ENCODE results near the gene BTRC. TPM values are rescaled to one million over a fixed set of nuclear protein-coding genes. Genes with fewer than 3 reads are reported as not detected.

BTRC gene
- polyA plus RNA-seq, 2 donors, result 5.7 to 6.3 TPM

DNA sequence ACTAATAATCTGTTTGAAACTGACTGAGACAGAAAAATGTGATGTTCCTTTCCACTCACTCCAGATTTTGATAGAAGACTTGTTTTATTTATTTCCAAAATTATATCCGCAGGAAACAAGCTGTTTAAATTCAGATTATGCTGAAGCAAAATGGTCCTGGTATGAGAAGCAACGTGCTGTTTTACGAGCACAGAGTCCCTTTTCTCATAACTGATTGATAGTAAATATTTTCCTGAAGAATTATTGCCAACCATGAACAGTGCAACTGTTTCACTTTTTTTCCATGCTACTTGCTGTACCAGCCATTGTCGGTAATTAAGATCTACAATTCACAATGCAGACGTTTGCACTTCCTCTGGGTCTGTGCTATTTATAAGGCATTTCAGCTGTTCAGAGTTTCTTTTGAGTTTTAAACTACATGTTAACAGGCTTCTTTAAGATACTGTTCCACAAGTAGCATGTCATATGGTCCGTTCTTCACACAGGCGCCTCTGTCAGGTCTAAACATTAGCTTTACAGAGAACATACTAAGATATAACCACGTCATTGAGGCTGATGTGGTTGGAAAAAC, 130.3 kb downstream of the BTRC start:
- no peaks in the 10 kb centered on the region for H3K36me3 ChIP-seq (ENCODE audit: control insufficient read depth in 2 of 2, insufficient read depth in 2 of 2, low read length in 1 of 2)
- H3K4me3 ChIP-seq (ENCODE audit: low read depth in 1 of 2, low read length in 2 of 2), result no peak overlapping the region
- WGBS, 2 donors, result 87 to 91% methylated on average over 8 of the region's 8 CpGs
- H3K4me1 ChIP-seq (ENCODE audit: control insufficient read depth in 2 of 2, insufficient read depth in 2 of 2, low read length in 1 of 2), result no peaks in the 10 kb centered on the region
- H3K9me3 ChIP-seq (ENCODE audit: control insufficient read depth in 2 of 2, insufficient read depth in 1 of 2, low read depth in 1 of 2, low read length in 1 of 2), result no peaks in the 10 kb centered on the region
- H3K27ac ChIP-seq (ENCODE audit: low read depth in 2 of 2, low read length in 1 of 2), result no peak overlapping the region
- H3K27me3 ChIP-seq (ENCODE audit: control insufficient read depth in 1 of 2, insufficient read depth in 2 of 2, low read length in 2 of 2), result no peaks in the 10 kb centered on the region

DNA sequence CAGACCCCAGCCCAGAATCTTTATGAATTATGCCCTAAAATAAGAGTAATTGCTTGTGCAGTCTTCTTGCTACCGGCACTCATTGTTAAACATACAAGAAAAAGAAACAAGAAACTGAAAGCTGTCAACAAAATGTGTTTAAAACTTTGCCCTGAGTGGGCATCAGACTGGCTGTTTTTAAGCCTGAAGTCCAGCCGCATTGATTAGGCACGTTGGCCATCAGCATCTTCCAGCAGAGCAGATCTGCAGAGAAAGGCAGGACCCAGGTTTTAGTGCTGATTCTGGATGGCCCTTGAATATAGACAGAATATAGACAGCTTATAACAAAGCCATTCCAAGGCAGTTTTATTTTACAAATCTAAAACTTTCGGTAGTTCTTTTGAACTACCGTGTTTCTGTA, 131.2 kb downstream of the BTRC start:
- no peaks in the 10 kb centered on the region for H3K4me1 ChIP-seq (ENCODE audit: control insufficient read depth in 2 of 2, insufficient read depth in 2 of 2, low read length in 1 of 2)
- 90 to 96% methylated on average over 5 of the region's 5 CpGs for WGBS, 2 donors
- H3K4me3 ChIP-seq (ENCODE audit: low read depth in 1 of 2, low read length in 2 of 2), result no peak overlapping the region

DNA sequence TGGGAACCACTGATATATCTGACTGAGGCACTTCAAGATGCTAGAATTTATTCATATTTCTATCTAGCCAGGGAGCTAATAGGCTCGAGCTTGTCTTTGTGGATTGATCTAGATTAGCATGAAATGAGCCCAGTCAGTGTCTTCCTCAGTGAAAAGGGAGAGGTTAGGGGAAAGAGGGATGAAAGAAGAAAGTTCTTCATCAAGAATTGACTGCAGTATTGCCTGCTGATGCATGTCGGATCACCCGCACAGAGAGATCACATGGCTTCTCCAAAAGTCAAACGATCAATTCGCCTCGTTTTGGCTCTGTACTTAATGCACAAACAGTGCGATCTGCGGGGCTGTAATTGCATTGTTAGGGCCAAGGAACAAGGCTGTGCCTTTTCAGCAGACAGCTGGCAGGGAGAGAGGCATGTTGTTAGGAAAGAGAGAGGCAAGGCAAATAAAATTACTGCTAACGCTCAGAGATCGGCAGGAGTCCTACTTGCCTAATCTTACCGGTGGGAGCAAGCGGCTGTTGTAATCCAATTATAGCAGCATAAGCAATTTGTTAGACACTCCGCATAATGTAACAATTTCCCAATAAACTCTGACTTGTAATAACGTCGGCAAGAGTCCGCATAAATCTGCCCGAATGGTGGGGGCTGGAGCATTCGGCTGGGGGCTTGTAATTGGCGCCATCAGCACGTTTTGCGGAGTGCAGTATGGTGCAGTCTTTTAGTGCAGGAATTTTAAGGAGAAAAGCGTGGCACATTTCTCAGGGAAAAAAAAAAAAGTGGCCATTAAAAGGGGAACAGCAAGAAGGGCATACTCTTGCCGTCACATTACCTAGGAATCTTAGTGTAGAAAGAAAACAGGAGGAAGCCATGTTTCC, 132.0 kb downstream of the BTRC start:
- H3K27ac ChIP-seq (ENCODE audit: low read depth in 2 of 2, low read length in 1 of 2), result no peak overlapping the region
- 77 to 79% methylated on average over 23 of the region's 23 CpGs for WGBS, 2 donors
- no peak overlapping the region for H3K4me3 ChIP-seq (ENCODE audit: low read depth in 1 of 2, low read length in 2 of 2)

More for the DNA sequence above, 131.2 kb downstream of the BTRC start:
- no peaks in the 10 kb centered on the region for H3K36me3 ChIP-seq (ENCODE audit: control insufficient read depth in 2 of 2, insufficient read depth in 2 of 2, low read length in 1 of 2)
- H3K27me3 ChIP-seq (ENCODE audit: control insufficient read depth in 1 of 2, insufficient read depth in 2 of 2, low read length in 2 of 2), result no peaks in the 10 kb centered on the region
- H3K27ac ChIP-seq (ENCODE audit: low read depth in 2 of 2, low read length in 1 of 2), result no peak overlapping the region
- H3K9me3 ChIP-seq (ENCODE audit: control insufficient read depth in 2 of 2, insufficient read depth in 1 of 2, low read depth in 1 of 2, low read length in 1 of 2), result no peaks in the 10 kb centered on the region

DNA sequence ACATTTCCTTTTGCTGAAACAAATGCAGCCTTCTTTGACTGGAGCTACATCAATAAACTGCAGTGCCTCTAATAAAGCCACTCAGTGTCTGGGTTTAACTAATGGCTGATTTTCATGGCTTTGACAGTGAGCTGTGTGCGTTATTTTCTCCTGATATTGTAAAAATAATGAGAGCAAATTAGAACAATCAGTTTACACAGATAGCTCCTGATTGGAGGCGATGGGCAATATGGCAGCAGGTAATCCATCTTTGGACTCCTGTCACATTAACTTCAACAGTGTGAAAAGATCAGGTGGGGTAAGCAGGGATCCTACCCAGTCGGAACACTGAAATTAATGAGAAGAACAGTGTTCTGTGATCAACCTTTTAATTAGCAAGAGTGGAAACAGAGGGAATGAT, 133.4 kb downstream of the BTRC start:
- H3K4me1 ChIP-seq (ENCODE audit: control insufficient read depth in 2 of 2, insufficient read depth in 2 of 2, low read length in 1 of 2), result no peaks in the 10 kb centered on the region
- 92 to 96% methylated on average over 3 of the region's 3 CpGs for WGBS, 2 donors
- no peaks in the 10 kb centered on the region for H3K27me3 ChIP-seq (ENCODE audit: control insufficient read depth in 1 of 2, insufficient read depth in 2 of 2, low read length in 2 of 2)
- no peaks in the 10 kb centered on the region for H3K36me3 ChIP-seq (ENCODE audit: control insufficient read depth in 2 of 2, insufficient read depth in 2 of 2, low read length in 1 of 2)
- H3K4me3 ChIP-seq (ENCODE audit: low read depth in 1 of 2, low read length in 2 of 2), result no peak overlapping the region
- H3K9me3 ChIP-seq (ENCODE audit: control insufficient read depth in 2 of 2, insufficient read depth in 1 of 2, low read depth in 1 of 2, low read length in 1 of 2), result no peaks in the 10 kb centered on the region
- H3K27ac ChIP-seq (ENCODE audit: low read depth in 2 of 2, low read length in 1 of 2), result no peak overlapping the region

More for the DNA sequence above, 132.0 kb downstream of the BTRC start:
- no peaks in the 10 kb centered on the region for H3K4me1 ChIP-seq (ENCODE audit: control insufficient read depth in 2 of 2, insufficient read depth in 2 of 2, low read length in 1 of 2)
- H3K9me3 ChIP-seq (ENCODE audit: control insufficient read depth in 2 of 2, insufficient read depth in 1 of 2, low read depth in 1 of 2, low read length in 1 of 2), result no peaks in the 10 kb centered on the region
- no peaks in the 10 kb centered on the region for H3K27me3 ChIP-seq (ENCODE audit: control insufficient read depth in 1 of 2, insufficient read depth in 2 of 2, low read length in 2 of 2)
- H3K36me3 ChIP-seq (ENCODE audit: control insufficient read depth in 2 of 2, insufficient read depth in 2 of 2, low read length in 1 of 2), result no peaks in the 10 kb centered on the region

DNA sequence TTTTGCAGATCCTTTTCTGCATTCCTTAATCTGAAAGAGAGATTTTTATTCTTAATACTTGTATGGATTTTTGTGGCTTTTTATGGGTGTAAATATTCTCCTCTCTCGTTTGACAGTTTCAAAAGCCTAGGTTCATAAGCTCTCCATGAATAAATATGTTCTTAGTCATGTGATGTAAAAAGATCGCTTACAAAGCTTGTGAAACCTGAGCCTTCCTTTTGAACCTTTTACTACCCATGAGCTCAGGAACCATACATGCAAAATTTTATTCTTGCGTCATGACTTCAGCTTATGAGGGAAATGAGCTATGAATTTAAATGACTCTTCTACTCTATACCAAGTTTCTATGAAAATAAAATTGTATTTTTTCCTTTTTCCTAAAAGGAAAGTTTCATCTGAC, 135.4 kb downstream of the BTRC start:
- Histone ChIP-seq H3K9me3 (ENCODE audit: control insufficient read depth in 2 of 2, insufficient read depth in 1 of 2, low read depth in 1 of 2, low read length in 1 of 2) (no peaks in the 10 kb centered on the region), H3K4me1 (ENCODE audit: control insufficient read depth in 2 of 2, insufficient read depth in 2 of 2, low read length in 1 of 2) (no peaks in the 10 kb centered on the region), H3K27me3 (ENCODE audit: control insufficient read depth in 1 of 2, insufficient read depth in 2 of 2, low read length in 2 of 2) (no peaks in the 10 kb centered on the region), H3K36me3 (ENCODE audit: control insufficient read depth in 2 of 2, insufficient read depth in 2 of 2, low read length in 1 of 2) (no peaks in the 10 kb centered on the region), H3K27ac (ENCODE audit: low read depth in 2 of 2, low read length in 1 of 2) (no peak overlapping the region), H3K4me3 (ENCODE audit: low read depth in 1 of 2, low read length in 2 of 2) (no peak overlapping the region)
- 74 to 76% methylated on average over 3 of the region's 3 CpGs for WGBS, 2 donors

DNA sequence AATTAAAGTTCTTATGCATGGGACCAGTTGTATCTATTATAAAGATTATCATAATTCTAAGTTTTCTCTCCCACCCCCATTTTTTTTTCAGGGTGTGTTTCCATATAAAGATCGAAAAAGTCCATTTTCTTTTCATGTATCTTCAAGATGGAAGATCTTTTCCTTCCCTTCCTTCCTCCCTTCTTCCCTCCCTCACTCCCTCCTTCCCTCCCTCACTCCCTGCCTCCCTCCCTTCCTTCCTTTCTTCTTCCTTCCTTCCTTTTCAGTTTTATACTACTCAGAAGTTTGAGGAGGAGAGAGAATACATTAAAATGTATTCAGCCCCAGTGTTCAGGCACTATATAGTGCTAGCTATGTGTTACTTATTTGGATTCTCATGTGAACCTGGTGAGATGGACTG, 136.1 kb downstream of the BTRC start:
- H3K4me1 ChIP-seq (ENCODE audit: control insufficient read depth in 2 of 2, insufficient read depth in 2 of 2, low read length in 1 of 2), result no peaks in the 10 kb centered on the region

DNA sequence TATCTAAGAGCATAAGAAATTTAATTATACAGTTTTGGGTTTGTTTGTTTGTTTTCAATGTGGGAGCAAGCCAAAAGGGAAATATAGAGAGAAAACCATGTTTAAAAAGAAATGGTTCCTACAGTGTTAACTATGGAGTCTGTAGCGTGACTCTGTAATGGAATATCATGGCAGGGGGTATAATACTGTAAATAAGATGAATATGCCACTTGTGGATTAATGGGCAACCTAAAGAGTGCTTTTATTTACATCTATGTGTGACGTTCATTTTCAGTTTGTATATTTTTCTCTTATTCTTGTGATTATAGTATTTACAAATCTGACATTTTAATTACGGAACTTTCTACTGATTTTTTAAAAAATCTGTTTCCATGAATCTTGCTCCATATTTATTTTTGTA, 138.2 kb downstream of the BTRC start:
- H3K9me3 ChIP-seq (ENCODE audit: control insufficient read depth in 2 of 2, insufficient read depth in 1 of 2, low read depth in 1 of 2, low read length in 1 of 2), result no peaks in the 10 kb centered on the region
- H3K27me3 ChIP-seq (ENCODE audit: control insufficient read depth in 1 of 2, insufficient read depth in 2 of 2, low read length in 2 of 2), result no peaks in the 10 kb centered on the region
- no peak overlapping the region for H3K4me3 ChIP-seq (ENCODE audit: low read depth in 1 of 2, low read length in 2 of 2)
- no peak overlapping the region for H3K27ac ChIP-seq (ENCODE audit: low read depth in 2 of 2, low read length in 1 of 2)
- no peaks in the 10 kb centered on the region for H3K4me1 ChIP-seq (ENCODE audit: control insufficient read depth in 2 of 2, insufficient read depth in 2 of 2, low read length in 1 of 2)
- 91 to 96% methylated on average over 3 of the region's 3 CpGs for WGBS, 2 donors
- H3K36me3 ChIP-seq (ENCODE audit: control insufficient read depth in 2 of 2, insufficient read depth in 2 of 2, low read length in 1 of 2), result no peaks in the 10 kb centered on the region

More for the DNA sequence above, 136.1 kb downstream of the BTRC start:
- Histone ChIP-seq H3K27me3 (ENCODE audit: control insufficient read depth in 1 of 2, insufficient read depth in 2 of 2, low read length in 2 of 2) (no peaks in the 10 kb centered on the region), H3K36me3 (ENCODE audit: control insufficient read depth in 2 of 2, insufficient read depth in 2 of 2, low read length in 1 of 2) (no peaks in the 10 kb centered on the region), H3K9me3 (ENCODE audit: control insufficient read depth in 2 of 2, insufficient read depth in 1 of 2, low read depth in 1 of 2, low read length in 1 of 2) (no peaks in the 10 kb centered on the region), H3K4me3 (ENCODE audit: low read depth in 1 of 2, low read length in 2 of 2) (no peak overlapping the region), H3K27ac (ENCODE audit: low read depth in 2 of 2, low read length in 1 of 2) (no peak overlapping the region)
- WGBS, 2 donors, result 86 to 91% methylated on average over 1 of the region's 1 CpG

DNA sequence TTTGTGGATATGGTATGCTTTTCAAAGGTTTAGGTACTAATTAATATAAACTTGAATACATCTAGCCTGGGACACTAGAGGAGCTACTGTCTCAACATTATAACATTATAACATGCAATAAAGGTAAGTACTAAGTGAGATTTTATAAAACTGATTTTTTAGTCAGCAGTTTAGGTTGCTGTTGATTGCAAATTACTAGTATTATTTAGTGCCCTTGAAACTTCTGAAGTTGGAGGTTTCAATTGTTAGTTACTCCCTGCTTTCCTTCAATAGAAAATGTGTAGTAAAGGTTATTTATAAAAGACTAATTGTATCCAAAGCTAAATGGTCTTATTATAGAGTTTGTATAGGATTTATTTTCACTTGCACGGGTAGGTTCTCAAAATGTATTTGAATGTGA, 138.8 kb downstream of the BTRC start:
- no peaks in the 10 kb centered on the region for H3K27me3 ChIP-seq (ENCODE audit: control insufficient read depth in 1 of 2, insufficient read depth in 2 of 2, low read length in 2 of 2)
- no peaks in the 10 kb centered on the region for H3K4me1 ChIP-seq (ENCODE audit: control insufficient read depth in 2 of 2, insufficient read depth in 2 of 2, low read length in 1 of 2)
- no peak overlapping the region for H3K27ac ChIP-seq (ENCODE audit: low read depth in 2 of 2, low read length in 1 of 2)
- 78 to 88% methylated on average over 1 of the region's 1 CpG for WGBS, 2 donors
- no peaks in the 10 kb centered on the region for H3K36me3 ChIP-seq (ENCODE audit: control insufficient read depth in 2 of 2, insufficient read depth in 2 of 2, low read length in 1 of 2)
- H3K4me3 ChIP-seq (ENCODE audit: low read depth in 1 of 2, low read length in 2 of 2), result no peak overlapping the region
- H3K9me3 ChIP-seq (ENCODE audit: control insufficient read depth in 2 of 2, insufficient read depth in 1 of 2, low read depth in 1 of 2, low read length in 1 of 2), result no peaks in the 10 kb centered on the region

DNA sequence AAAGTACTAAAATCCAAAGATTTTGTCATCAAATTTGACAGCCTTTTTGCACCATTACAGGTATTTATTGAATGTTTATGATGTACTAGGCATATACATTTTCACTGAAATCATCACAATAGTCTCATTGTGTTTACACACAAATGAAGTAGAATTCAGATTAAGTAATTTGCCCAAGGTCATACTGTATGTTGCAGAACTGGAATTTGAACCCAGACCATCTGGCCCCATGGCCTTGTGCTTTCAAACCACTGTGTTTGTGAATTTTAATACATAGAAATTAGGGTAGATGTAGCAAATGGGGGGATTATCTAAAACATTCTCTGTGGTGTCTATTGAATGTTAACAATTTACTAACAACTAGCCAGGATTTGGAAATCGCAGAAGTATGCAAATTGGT, 139.3 kb downstream of the BTRC start:
- WGBS, 2 donors, result 85 to 92% methylated on average over 1 of the region's 1 CpG

More for the DNA sequence above, 139.3 kb downstream of the BTRC start:
- no peaks in the 10 kb centered on the region for H3K36me3 ChIP-seq (ENCODE audit: control insufficient read depth in 2 of 2, insufficient read depth in 2 of 2, low read length in 1 of 2)
- H3K27ac ChIP-seq (ENCODE audit: low read depth in 2 of 2, low read length in 1 of 2), result no peak overlapping the region
- H3K4me3 ChIP-seq (ENCODE audit: low read depth in 1 of 2, low read length in 2 of 2), result no peak overlapping the region
- no peaks in the 10 kb centered on the region for H3K9me3 ChIP-seq (ENCODE audit: control insufficient read depth in 2 of 2, insufficient read depth in 1 of 2, low read depth in 1 of 2, low read length in 1 of 2)
- no peaks in the 10 kb centered on the region for H3K27me3 ChIP-seq (ENCODE audit: control insufficient read depth in 1 of 2, insufficient read depth in 2 of 2, low read length in 2 of 2)
- H3K4me1 ChIP-seq (ENCODE audit: control insufficient read depth in 2 of 2, insufficient read depth in 2 of 2, low read length in 1 of 2), result no peaks in the 10 kb centered on the region
